ENCODE measurements around the gene RUNX2.

The RUNX2 gene

DNA sequence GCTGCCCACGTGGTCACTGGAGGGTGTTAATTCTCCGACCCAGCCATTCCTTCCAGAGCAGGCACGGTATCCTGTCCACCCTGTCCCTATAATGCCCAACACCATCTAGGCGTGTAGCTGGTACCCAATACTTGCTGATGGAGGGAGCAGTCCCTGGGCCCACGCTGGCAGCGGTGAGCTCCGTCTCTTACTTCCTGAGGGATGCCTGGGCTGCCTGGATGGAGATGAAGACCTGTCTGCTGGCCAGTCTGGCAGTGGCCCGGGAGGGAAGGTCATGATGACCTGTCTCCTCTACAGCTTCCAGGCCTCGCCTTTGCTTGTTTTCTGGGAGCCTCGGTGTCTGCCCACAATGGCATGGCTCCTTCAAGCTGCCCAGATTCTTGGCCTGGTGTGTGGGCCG lies 347.5 kb downstream of the RUNX2 start:
- DNase-seq (ENCODE audit: low spot score) = no peak
- TF ChIP-seq, protein P1, sequence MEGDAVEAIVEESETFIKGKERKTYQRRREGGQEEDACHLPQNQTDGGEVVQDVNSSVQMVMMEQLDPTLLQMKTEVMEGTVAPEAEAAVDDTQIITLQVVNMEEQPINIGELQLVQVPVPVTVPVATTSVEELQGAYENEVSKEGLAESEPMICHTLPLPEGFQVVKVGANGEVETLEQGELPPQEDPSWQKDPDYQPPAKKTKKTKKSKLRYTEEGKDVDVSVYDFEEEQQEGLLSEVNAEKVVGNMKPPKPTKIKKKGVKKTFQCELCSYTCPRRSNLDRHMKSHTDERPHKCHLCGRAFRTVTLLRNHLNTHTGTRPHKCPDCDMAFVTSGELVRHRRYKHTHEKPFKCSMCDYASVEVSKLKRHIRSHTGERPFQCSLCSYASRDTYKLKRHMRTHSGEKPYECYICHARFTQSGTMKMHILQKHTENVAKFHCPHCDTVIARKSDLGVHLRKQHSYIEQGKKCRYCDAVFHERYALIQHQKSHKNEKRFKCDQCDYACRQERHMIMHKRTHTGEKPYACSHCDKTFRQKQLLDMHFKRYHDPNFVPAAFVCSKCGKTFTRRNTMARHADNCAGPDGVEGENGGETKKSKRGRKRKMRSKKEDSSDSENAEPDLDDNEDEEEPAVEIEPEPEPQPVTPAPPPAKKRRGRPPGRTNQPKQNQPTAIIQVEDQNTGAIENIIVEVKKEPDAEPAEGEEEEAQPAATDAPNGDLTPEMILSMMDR (IDR thresholded peaks at IDR 0.05; ENCODE audit: extremely low read depth, missing control alignments) = no peak

DNA sequence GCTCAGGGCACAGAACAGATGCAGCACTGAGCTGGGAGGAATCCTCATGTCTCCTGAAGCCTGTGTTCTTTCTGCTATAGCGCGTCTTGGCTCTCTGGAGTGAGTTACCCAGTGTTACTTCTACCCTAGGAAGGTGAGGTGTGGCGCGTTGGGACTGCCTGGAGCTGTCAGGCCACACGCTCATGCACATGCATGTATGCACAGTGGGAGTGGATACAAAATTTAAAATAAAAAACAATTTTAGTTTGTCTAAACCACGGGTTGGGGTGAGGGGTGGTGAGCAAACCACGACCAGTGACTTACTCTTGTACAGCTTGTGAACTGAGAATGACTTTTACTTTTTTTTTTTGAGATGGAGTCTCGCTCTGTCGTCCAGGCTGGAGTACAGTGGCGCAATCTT lies 348.2 kb downstream of the RUNX2 start:
- TF ChIP-seq, protein P1 (IDR thresholded peaks at IDR 0.05; ENCODE audit: extremely low read depth, missing control alignments) = no peak

DNA sequence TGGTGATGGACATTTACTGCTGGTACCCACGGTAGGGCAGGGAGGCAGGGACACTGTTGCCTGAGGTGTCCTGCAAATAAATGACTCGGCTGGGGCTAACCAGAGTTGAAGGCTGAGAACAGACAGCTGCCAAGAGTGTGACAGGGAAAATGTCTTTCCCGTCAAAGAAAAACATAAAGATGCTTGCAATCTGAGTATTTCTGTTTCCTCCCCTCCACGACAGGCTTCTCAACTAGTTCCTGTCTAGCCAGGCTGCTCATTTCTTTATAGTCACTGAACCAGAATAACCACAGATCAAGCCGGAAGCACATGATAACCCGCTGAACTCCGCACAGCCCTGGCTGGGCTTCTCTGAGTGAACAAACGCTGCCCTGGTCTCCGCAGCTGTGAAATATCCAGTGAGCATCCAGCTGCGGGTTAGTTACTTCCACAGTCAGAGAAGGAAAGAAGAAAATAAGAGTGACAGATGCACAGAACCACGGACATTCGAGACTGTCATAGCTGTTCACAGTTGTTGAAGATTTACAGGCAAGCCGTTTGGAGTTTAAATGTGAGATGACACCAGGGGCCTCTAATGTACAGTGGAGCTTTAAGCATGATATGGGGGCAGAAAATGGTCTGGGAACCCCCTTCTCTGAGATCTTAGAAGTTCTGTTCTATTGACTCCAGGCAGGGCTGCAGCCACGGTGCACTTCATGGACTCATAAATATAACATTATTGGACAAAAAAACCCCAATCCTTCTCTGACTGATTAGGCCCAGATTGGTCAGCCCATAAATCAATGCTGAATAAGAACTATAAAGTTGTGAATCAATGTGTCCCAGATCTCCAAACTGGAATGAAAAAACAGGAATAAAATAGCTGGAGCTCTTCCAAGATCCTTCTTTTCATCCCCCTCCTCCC lies 349.5 kb downstream of the RUNX2 start:
- DNase-seq (ENCODE audit: low spot score) = peak; percentile 71
- TF ChIP-seq, protein P1 (IDR thresholded peaks at IDR 0.05; ENCODE audit: extremely low read depth, missing control alignments) = no peak

More for the DNA sequence above, 348.2 kb downstream of the RUNX2 start:
- DNase-seq (ENCODE audit: low spot score) = no peak

DNA sequence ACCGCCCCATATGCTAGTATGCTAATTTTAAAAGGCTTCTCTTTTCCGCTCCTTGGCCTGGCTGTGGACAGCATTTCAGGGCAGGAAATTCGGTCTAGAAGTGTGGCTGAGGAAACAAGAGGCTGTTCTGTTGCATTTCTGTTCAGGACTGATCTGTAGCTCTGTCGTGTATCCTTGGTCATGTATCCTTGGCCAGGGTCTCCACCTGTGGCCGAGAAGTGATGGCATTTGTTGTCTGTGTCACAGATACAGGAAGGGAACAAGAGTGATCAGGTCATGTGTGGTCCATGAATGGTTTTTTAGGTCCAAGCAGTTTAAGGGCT lies 350.1 kb downstream of the RUNX2 start:
- TF ChIP-seq, protein P1 (IDR thresholded peaks at IDR 0.05; ENCODE audit: extremely low read depth, missing control alignments) = no peak
- DNase-seq (ENCODE audit: low spot score) = no peak

DNA sequence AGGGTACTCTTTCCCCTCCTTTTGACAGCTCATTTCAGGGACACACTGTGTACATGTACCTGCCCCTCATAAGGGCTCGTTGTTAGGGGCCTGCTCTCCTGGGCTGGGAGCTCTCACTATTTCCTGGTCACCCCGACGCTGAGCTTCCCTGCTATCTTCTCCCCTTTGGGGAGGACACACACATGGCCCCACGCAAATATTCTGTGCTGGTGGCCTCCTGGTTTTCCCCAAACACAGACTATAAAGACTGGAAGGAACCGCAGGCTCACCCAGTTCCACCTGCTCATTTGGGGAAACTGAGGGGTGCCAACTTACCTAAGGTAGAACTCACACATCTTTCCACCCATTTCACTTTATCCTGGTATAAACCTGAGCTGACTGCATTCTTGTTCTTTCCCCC lies 351.0 kb downstream of the RUNX2 start:
- DNase-seq (ENCODE audit: low spot score) = no peak
- TF ChIP-seq, protein P1 (IDR thresholded peaks at IDR 0.05; ENCODE audit: extremely low read depth, missing control alignments) = no peak

DNA sequence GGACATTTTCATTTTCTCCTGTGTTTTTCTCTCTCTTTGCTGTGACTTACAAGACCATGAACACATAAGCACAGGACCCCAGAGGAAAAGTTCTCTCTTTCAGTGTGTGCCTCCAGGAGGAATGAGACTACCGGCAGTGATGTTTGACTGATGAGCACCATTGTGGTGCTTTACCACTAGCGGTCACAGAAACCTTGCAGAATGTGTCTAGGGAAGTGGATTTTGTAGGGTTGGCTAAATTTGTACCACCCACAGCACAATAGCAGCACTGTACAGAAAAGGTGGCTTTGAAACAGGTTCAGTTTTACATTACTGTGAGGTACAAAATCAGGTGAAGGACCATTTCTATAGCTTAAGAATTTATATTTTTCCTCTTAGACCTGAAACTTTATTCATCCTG lies 351.5 kb downstream of the RUNX2 start:
- TF ChIP-seq, protein P1 (IDR thresholded peaks at IDR 0.05; ENCODE audit: extremely low read depth, missing control alignments) = no peak
- DNase-seq (ENCODE audit: low spot score) = no peak

DNA sequence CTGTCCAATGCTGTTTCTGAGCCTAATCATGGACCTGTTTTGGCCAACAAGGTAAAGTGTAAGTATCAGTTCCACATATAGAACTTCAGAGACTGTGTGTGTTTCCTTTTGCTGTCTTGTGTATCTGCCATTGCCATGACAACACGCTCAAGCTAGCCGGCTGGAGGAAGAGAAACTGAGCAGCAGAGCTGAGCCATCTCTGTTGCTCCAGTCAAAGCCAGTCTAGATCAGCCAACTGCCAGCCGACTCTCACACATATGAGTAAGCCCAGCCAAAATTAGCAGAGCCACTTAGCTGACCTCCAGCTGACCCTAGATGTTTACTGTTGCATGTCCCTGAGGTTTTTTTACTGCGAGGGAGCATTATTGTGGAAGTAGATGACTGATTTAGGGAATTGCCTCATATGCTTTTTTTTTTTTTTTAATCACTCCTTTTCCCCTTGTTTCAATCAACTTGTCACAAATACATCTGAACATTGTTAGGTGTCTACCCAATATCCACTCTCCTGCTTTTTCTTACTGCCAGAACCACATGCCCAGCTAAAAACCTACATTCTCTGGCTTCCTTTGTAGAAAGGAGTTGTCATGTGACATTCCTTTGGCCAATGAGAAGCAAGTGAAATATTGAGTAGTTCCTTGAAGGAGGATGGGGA lies 353.9 kb downstream of the RUNX2 start:
- peak; percentile 83 for DNase-seq (ENCODE audit: low spot score)
- TF ChIP-seq, protein P1 (IDR thresholded peaks at IDR 0.05; ENCODE audit: extremely low read depth, missing control alignments) = no peak
